GM12891 (cell line): ENCODE data around the gene FILIP1L.

ENCODE experiments used
- POLR2A ChIP-seq: IDR thresholded peaks from 2 replicates; pipeline ENCODE4 v1.6.1; 2011; ENCODE audit warnings: low read depth, low read length, control low read depth
- POLR2AphosphoS5 ChIP-seq: IDR thresholded peaks from 2 replicates; pipeline ENCODE4 v1.6.1; 2011; ENCODE audit warnings: low read depth, low read length, control low read depth
- TAF1 ChIP-seq: IDR thresholded peaks from 2 replicates; pipeline ENCODE4 v1.6.1; 2011; ENCODE audit warnings: low read depth, low read length, control low read depth

DNA sequence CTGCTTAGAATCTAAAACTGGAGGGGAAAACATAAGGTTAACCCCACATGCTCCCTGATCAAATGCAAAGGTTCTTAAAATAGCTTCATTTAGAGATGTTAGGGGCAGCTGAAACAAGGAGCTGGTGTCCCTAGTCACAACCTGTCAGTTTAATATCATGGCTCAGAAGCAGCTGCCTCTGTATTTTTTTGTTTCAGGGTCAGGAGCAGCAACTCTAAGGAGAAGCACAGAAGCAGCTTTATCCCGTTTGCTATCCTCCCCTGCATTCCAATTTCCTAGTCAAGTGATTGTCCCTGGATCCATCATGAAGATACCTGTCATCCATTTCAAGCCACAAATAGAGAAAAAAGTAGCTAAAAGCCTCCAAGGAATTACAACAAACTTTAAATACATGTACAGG is 4.1 kb downstream of the FILIP1L start:
- TF ChIP-seq POLR2A (no peak), POLR2AphosphoS5 (no peak), TAF1 (no peak)
